OCI-LY3 (cell line): ENCODE results near the gene KANK4.
"Not testable (repeated sequence)": the region's sequence is repeated elsewhere in the genome, so short reads cannot be mapped to it uniquely, and the experiment has no call there.

ENCODE experiments used
- EZH2phosphoT487 ChIP-seq: fragments of 200-600 bp; shearing (Covaris generic); IDR thresholded peaks from 2 replicates; pipeline ENCODE4 v1.6.1; 2018; ENCODE audit warnings: antibody characterized with exemption, mixed run types, low read depth
- TF ChIP-seq, protein P1 (sequence below): fragments of 200-600, 300-600 bp; sonication (generic); IDR thresholded peaks from 2 replicates; pipeline ENCODE4 v1.5.1; 2014; ENCODE audit warnings: antibody characterized with exemption, low read length, low read depth

DNA sequence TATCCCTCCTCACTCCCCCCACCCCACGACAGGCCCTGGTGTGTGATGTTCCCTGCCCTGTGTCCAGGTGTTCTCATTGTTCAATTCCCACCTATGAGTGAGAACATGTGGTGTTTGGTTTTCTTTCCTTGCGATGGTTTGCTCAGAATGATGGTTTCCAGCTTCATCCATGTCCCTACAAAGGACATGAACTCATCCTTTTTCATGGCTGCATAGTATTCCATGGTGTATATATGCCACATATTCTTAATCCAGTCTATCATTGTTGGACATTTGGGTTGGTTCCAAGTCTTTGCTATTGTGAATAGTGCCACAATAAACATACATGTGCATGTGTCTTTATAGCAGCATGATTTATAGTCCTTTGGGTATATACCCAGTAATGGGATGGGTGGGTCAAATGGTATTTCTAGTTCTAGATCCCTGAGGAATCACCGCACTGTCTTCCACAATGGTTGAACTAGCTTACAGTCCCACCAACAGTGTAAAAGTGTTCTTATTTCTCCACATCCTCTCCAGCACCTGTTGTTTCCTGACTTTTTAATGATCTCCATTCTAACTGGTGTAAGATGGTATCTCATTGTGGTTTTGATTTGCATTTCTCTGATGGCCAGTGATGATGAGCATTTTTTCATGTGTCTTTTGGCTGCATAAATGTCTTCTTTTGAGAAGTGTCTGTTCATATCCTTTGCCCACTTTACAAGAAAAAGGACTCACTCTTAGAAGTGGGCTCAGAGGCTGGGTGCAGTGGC lies 79.4 kb downstream of the KANK4 start:
- TF ChIP-seq, protein P1, sequence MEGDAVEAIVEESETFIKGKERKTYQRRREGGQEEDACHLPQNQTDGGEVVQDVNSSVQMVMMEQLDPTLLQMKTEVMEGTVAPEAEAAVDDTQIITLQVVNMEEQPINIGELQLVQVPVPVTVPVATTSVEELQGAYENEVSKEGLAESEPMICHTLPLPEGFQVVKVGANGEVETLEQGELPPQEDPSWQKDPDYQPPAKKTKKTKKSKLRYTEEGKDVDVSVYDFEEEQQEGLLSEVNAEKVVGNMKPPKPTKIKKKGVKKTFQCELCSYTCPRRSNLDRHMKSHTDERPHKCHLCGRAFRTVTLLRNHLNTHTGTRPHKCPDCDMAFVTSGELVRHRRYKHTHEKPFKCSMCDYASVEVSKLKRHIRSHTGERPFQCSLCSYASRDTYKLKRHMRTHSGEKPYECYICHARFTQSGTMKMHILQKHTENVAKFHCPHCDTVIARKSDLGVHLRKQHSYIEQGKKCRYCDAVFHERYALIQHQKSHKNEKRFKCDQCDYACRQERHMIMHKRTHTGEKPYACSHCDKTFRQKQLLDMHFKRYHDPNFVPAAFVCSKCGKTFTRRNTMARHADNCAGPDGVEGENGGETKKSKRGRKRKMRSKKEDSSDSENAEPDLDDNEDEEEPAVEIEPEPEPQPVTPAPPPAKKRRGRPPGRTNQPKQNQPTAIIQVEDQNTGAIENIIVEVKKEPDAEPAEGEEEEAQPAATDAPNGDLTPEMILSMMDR: not testable (repeated sequence)
- TF ChIP-seq EZH2phosphoT487: not testable (repeated sequence)
